ENCODE results near the gene RHBG.
A peak's percentile ranks its signal among the peaks of the same experiment; 100 is the strongest.
"Not testable (repeated sequence)": the region's sequence is repeated elsewhere in the genome, so short reads cannot be mapped to it uniquely, and the experiment has no call there.

Gene RHBG

GRCh38 chr1:156368889-156369684, at the start of gene RHBG:
Gene RHBG (plus strand): TSS chr1:156369211. CDS start chr1:156369250, 39 bp downstream.
- no peak for DNase-seq (ENCODE audit: low spot score)

GRCh38 chr1:156319664-156320063, 49.3 kb upstream of the RHBG start:
- DNase-seq (ENCODE audit: low spot score): no peak

- no peak for DNase-seq (ENCODE audit: low spot score)
These were observed 48.5 kb upstream of the RHBG start for GRCh38 chr1:156320560-156320959.

GRCh38 chr1:156323179-156323578, 45.8 kb upstream of the RHBG start:
- not testable (repeated sequence) for DNase-seq (ENCODE audit: low spot score)

GRCh38 chr1:156336242-156336641, 32.8 kb upstream of the RHBG start:
- no peak for DNase-seq (ENCODE audit: low spot score)

GRCh38 chr1:156337052-156337887, 31.7 kb upstream of the RHBG start:
- DNase-seq (ENCODE audit: low spot score): no peak

GRCh38 chr1:156337888-156338179, 31.2 kb upstream of the RHBG start:
- no peak for DNase-seq (ENCODE audit: low spot score)

GRCh38 chr1:156338180-156338976, 30.6 kb upstream of the RHBG start, which contains the start of the genes CCT3 and TSACC:
Gene CCT3 (minus strand): TSS chr1:156338292. CDS start chr1:156338184, 108 bp downstream.
Gene TSACC (plus strand): TSS chr1:156338526. CDS start chr1:156339758, 1,232 bp downstream.
- DNase-seq (ENCODE audit: low spot score): peak; percentile 100

- no peak for DNase-seq (ENCODE audit: low spot score)
These were observed 26.6 kb upstream of the RHBG start for GRCh38 chr1:156342166-156342955.

- DNase-seq (ENCODE audit: low spot score): no peak
These were observed 24.6 kb upstream of the RHBG start for GRCh38 chr1:156344409-156344808.

GRCh38 chr1:156346035-156346434, 23.0 kb upstream of the RHBG start:
- not testable (repeated sequence) for DNase-seq (ENCODE audit: low spot score)

GRCh38 chr1:156346636-156347035, 22.4 kb upstream of the RHBG start:
- no peak for DNase-seq (ENCODE audit: low spot score)

GRCh38 chr1:156347331-156347730, 21.7 kb upstream of the RHBG start:
- no peak for DNase-seq (ENCODE audit: low spot score)

- not testable (repeated sequence) for DNase-seq (ENCODE audit: low spot score)
These were observed 16.5 kb upstream of the RHBG start for GRCh38 chr1:156352481-156352880.

GRCh38 chr1:156356262-156356874, 12.6 kb upstream of the RHBG start:
- DNase-seq (ENCODE audit: low spot score): no peak

- no peak for DNase-seq (ENCODE audit: low spot score)
These were observed 12.0 kb upstream of the RHBG start for GRCh38 chr1:156356875-156357534.

GRCh38 chr1:156357977-156358376, 11.0 kb upstream of the RHBG start:
- DNase-seq (ENCODE audit: low spot score): no peak

GRCh38 chr1:156358641-156359040, 10.4 kb upstream of the RHBG start:
- DNase-seq (ENCODE audit: low spot score): no peak

- no peak for DNase-seq (ENCODE audit: low spot score)
These were observed 9.8 kb upstream of the RHBG start for GRCh38 chr1:156359249-156359648.

GRCh38 chr1:156359973-156360372, 9.0 kb upstream of the RHBG start:
- no peak for DNase-seq (ENCODE audit: low spot score)

Measured in putamen (tissue), 1 donor.